ENCODE results near the gene MEIS2. TPM values are rescaled to one million over a fixed set of nuclear protein-coding genes. Genes with fewer than 3 reads are reported as not detected.

MEIS2 gene
- total and polyA plus RNA-seq, 9 donors, result 27.7 to 73.7 (median 47.7) TPM

GRCh38 chr15:37100966-37101215, 542 bp upstream of the MEIS2 start:
- TF ChIP-seq CTCF (IDR thresholded peaks at IDR 0.05), result no peak
- no peak for TF ChIP-seq EP300 (IDR thresholded peaks at IDR 0.05)
- TF ChIP-seq POLR2A (IDR thresholded peaks at IDR 0.05), result no peak
- Histone ChIP-seq H3K27ac (peak overlapping the region; percentile 86 to 94), H3K36me3 (no peaks in the 10 kb centered on the region), H3K9me3 (no peaks in the 10 kb centered on the region), H3K27me3 (no peaks in the 10 kb centered on the region), H3K4me3 (peak overlapping the region; percentile 81), H3K4me1 (ENCODE audit: insufficient read depth) (no peaks in the 10 kb centered on the region)
- WGBS, 3 donors, result 0 to 1% (median 1%) methylated on average over 11 of the region's 11 CpGs
- DNase-seq, result no peak
- intact Hi-C loops (cut with DNase I), result loop anchor here in 3 of 4 donors (5.0 to 10.0 kb wide), 3 partner anchors 84 to 1151 kb away; partner anchors contain the start of gene SPRED1 (in 1 of the 3)

GRCh38 chr15:37099319-37100108, 835 bp downstream of the MEIS2 start:
- peak in 4 of 5 donors; percentile 41 to 66 (median 54) for DNase-seq
- TF ChIP-seq EP300 (IDR thresholded peaks at IDR 0.05) (no peak), CTCF (IDR thresholded peaks at IDR 0.05) (no peak), POLR2A (IDR thresholded peaks at IDR 0.05) (no peak)
- H3K4me1 ChIP-seq (ENCODE audit: insufficient read depth), result peaks cover 3% of the 10 kb centered on the region
- peak overlapping the region; percentile 91 to 94 for H3K27ac ChIP-seq
- WGBS, 3 donors, result 0 to 1% (median 0%) methylated on average over 21 of the region's 21 CpGs
- intact Hi-C loops (cut with DNase I), result loop anchor here (5.0 to 10.0 kb wide), 6 partner anchors 65 to 1153 kb away; partner anchors contain the start of gene SPRED1 (in 1 of the 4)
- H3K4me3 ChIP-seq, result peak overlapping the region; percentile 81
- H3K9me3 ChIP-seq, result no peaks in the 10 kb centered on the region
- no peaks in the 10 kb centered on the region for H3K27me3 ChIP-seq
- no peaks in the 10 kb centered on the region for H3K36me3 ChIP-seq

GRCh38 chr15:37098468-37099318, 1.7 kb downstream of the MEIS2 start:
- 0 to 1% (median 0%) methylated on average over 68 to 75 of the region's 75 CpGs for WGBS, 3 donors
- intact Hi-C loops (cut with DNase I), result loop anchor here in 3 of 4 donors (10.0 kb wide), 3 partner anchors 64 to 84 kb away; no protein-coding TSS in a partner anchor
- Histone ChIP-seq H3K27me3 (no peaks in the 10 kb centered on the region), H3K36me3 (no peaks in the 10 kb centered on the region), H3K4me1 (ENCODE audit: insufficient read depth) (peaks cover 3% of the 10 kb centered on the region), H3K27ac (peak overlapping the region; percentile 85 to 94), H3K4me3 (peak overlapping the region; percentile 81), H3K9me3 (no peaks in the 10 kb centered on the region)
- TF ChIP-seq EP300 (IDR thresholded peaks at IDR 0.05) (no peak), CTCF (IDR thresholded peaks at IDR 0.05) (no peak), POLR2A (IDR thresholded peaks at IDR 0.05) (no peak)
- peak; percentile 55 to 74 (median 69) for DNase-seq

- Histone ChIP-seq H3K4me1 (ENCODE audit: insufficient read depth) (peaks cover 3% of the 10 kb centered on the region), H3K27ac (peak overlapping the region; percentile 83 to 94), H3K36me3 (no peaks in the 10 kb centered on the region), H3K4me3 (peak overlapping the region; percentile 81), H3K27me3 (no peaks in the 10 kb centered on the region), H3K9me3 (no peaks in the 10 kb centered on the region)
- peak in 3 of 5 donors; percentile 44 to 49 (median 46) for DNase-seq
- no peak for TF ChIP-seq CTCF (IDR thresholded peaks at IDR 0.05)
- TF ChIP-seq EP300 (IDR thresholded peaks at IDR 0.05), result no peak
- TF ChIP-seq POLR2A (IDR thresholded peaks at IDR 0.05), result no peak
- WGBS, 3 donors, result 2 to 4% (median 2%) methylated on average over 30 of the region's 30 CpGs
- intact Hi-C loops (cut with DNase I), result loop anchor here in 3 of 4 donors (10.0 kb wide), 3 partner anchors 63 to 83 kb away; no protein-coding TSS in a partner anchor
Observed at GRCh38 chr15:37097144-37097919, 3.0 kb downstream of the MEIS2 start.
